Lung (tissue), 12 donors: ENCODE measurements around the gene COL8A2. TPM values are rescaled to one million over a fixed set of nuclear protein-coding genes. Genes with fewer than 3 reads are reported as not detected.

Experiments
- ATAC-seq: fragments of 200-7000 bp; cut with Tn5 transposase; one replicate; pipeline ENCODE4 v1.9.1; 2020; ENCODE audit warnings: moderate number of reproducible peaks; ENCODE audit not compliant: insufficient read depth, low FRiP score
- DNase-seq, 3 donors: peaks; one replicate each; pipeline ENCODE4 v3.0.0-alpha.2; 2013 to 2017
- H3K27ac ChIP-seq, 2 donors: one replicate each; pipeline ENCODE4 v1.5.1; 2013; ENCODE audit warnings: mild to moderate bottlenecking in 2 of 2, moderate library complexity in 2 of 2, control low read depth in 1 of 2, inconsistent platforms in 1 of 2, low read depth in 1 of 2, low read length in 1 of 2
- H3K27me3 ChIP-seq, 3 donors: one replicate each; pipeline ENCODE4 v1.5.1; 2013; ENCODE audit warnings: low read length in 2 of 3; ENCODE audit not compliant: control insufficient read depth in 3 of 3, insufficient read depth in 3 of 3
- H3K36me3 ChIP-seq, 4 donors: one replicate each; pipeline ENCODE4 v1.5.1; 2013; ENCODE audit warnings: low read length in 4 of 4, mild to moderate bottlenecking in 1 of 4, moderate library complexity in 1 of 4; ENCODE audit not compliant: control insufficient read depth in 4 of 4, insufficient read depth in 4 of 4
- H3K4me1 ChIP-seq, 5 donors: one replicate each; pipeline ENCODE4 v1.5.1; 2013; ENCODE audit warnings: low read length in 5 of 5, mild to moderate bottlenecking in 2 of 5, moderate library complexity in 1 of 5; ENCODE audit not compliant: control insufficient read depth in 5 of 5, insufficient read depth in 5 of 5
- H3K4me3 ChIP-seq: one replicate; pipeline ENCODE4 v1.5.1; 2013; ENCODE audit warnings: mild to moderate bottlenecking, control low read depth, moderate library complexity
- H3K9ac ChIP-seq, 2 donors: one replicate each; pipeline ENCODE4 v1.5.1; 2013; ENCODE audit warnings: low read length in 2 of 2, control low read depth in 1 of 2; ENCODE audit not compliant: insufficient read depth in 1 of 2
- H3K9me3 ChIP-seq, 4 donors: one replicate each; pipeline ENCODE4 v1.5.1; 2013; ENCODE audit warnings: low read length in 3 of 4, mild to moderate bottlenecking in 1 of 4, moderate library complexity in 1 of 4; ENCODE audit not compliant: control insufficient read depth in 4 of 4, insufficient read depth in 3 of 4
- WGBS, 2 donors: extraction: QIAGEN DNeasy Blood & Tissue Kit; methylation state at CpG; one replicate each; pipeline ENCODE4 v1.1.7; 2013; 5-methylcytosine and 5-hydroxymethylcytosine counted together
- polyA plus RNA-seq, 2 donors: library from polyadenylated mRNA; stranded (reverse); fragments of 200-250 nt; gene quantifications; one replicate each; pipeline ENCODE4 v1.2.1, GENCODE V29; 2013
- total RNA-seq, 2 donors: library from RNA; depleted of rRNA in 1 of 2; stranded (reverse); fragments of >200 nt in 1 of 2; gene quantifications; one replicate each; pipeline ENCODE4 v1.2.1, GENCODE V29; 2014 to 2021
- TF ChIP-seq, protein P1 (sequence below): IDR thresholded peaks from 2 replicates; pipeline ENCODE4 v1.5.1; 2012; ENCODE audit warnings: mild to moderate bottlenecking; ENCODE audit errors: control extremely low read depth, extremely low read depth
- donor health status: control.
- donor health status: control.
- donor health status: Bipolar disorder and iron deficiency.
- donor health status: healthy.
- donor health status: DM: yes; HTN: yes; CAD: no.

COL8A2 gene
- total and polyA plus RNA-seq, 4 donors, result 2.0 to 6.0 (median 3.3) TPM

DNA sequence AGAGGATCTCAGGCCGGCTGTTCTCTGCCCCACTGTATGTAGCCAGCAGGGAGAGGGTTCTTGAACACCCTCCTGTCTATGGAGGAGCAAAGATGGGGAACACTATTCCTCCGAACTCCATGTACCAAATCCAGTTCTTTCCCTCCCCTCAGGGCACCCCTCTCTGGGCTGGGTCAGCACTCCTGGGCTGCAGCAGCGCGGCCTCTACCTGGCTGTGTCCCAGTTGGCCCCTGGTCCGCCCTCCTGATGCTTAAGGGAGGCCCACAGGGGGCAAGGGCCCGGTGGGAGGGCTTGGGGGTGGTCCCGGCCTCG lies 36.8 kb downstream of the COL8A2 start:
- peaks cover 0 to 19% (median 4%) of the 10 kb centered on the region in 5 donors for H3K4me1 ChIP-seq
- WGBS, 2 donors, result 31% methylated on average over 8 of the region's 8 CpGs

DNA sequence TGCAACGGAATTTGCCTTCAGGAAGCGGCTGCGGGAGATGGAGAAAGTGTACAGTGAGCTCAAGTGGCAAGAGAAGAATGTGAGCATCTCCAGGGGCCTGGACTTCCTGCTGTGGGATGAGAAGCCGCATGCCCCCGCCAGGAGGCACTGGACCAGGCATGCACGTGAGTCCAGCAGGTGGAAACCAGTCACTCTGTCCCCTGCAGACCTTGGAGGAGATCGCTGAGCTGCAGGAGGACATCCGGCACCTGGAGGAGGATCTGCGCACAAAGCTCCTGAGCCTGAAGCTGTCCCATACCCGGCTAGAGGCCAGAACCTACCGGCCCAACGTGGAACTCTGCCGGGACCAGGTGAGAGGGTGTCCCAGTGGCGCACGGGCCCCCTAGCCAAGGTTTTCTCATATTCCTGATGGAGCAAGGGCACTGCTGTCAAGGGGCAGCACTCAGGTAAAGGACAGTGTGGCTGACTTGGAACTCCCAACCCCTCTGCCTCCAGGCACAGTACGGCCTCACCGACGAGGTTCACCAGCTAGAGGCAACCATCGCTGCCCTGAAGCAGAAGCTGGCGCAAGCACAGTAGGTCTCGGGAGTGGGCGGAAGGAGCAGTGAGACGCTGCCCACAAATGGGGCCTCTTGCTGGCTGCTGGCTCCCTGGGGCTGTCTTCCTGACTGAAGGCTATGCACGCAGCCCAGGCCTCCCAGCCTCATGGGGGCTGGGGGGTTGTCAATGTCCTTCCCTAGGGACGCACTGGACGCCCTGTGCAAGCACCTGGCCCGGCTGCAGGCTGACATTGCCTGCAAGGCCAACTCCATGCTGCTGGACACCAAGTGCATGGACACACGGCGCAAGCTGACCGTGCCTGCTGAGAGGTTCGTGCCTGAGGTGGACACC lies 37.5 kb downstream of the COL8A2 start:
- Histone ChIP-seq H3K9ac (no peak overlapping the region), H3K27me3 (no peaks in the 10 kb centered on the region), H3K36me3 (peaks cover 0 to 14% (median 12%) of the 10 kb centered on the region in 4 donors), H3K4me1 (peaks cover 0 to 19% (median 4%) of the 10 kb centered on the region in 5 donors), H3K4me3 (no peak overlapping the region), H3K27ac (no peak overlapping the region), H3K9me3 (no peaks in the 10 kb centered on the region)
- WGBS, 2 donors, result 91 to 92% methylated on average over 31 of the region's 31 CpGs
- no peak for DNase-seq
- ATAC-seq, result no peak
- TF ChIP-seq, protein P1, sequence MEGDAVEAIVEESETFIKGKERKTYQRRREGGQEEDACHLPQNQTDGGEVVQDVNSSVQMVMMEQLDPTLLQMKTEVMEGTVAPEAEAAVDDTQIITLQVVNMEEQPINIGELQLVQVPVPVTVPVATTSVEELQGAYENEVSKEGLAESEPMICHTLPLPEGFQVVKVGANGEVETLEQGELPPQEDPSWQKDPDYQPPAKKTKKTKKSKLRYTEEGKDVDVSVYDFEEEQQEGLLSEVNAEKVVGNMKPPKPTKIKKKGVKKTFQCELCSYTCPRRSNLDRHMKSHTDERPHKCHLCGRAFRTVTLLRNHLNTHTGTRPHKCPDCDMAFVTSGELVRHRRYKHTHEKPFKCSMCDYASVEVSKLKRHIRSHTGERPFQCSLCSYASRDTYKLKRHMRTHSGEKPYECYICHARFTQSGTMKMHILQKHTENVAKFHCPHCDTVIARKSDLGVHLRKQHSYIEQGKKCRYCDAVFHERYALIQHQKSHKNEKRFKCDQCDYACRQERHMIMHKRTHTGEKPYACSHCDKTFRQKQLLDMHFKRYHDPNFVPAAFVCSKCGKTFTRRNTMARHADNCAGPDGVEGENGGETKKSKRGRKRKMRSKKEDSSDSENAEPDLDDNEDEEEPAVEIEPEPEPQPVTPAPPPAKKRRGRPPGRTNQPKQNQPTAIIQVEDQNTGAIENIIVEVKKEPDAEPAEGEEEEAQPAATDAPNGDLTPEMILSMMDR, result no peak

More for the DNA sequence above, 36.8 kb downstream of the COL8A2 start:
- TF ChIP-seq, protein P1, result no peak
- Histone ChIP-seq H3K27me3 (no peaks in the 10 kb centered on the region), H3K27ac (peak overlapping the region; percentile 47 to 95), H3K9ac (peak overlapping the region in 1 of 2 donors; percentile 57), H3K4me3 (peak overlapping the region; percentile 43), H3K9me3 (no peaks in the 10 kb centered on the region), H3K36me3 (peaks cover under 1 to 21% (median 18%) of the 10 kb centered on the region in 4 donors)
- DNase-seq, result no peak
- ATAC-seq, result no peak

DNA sequence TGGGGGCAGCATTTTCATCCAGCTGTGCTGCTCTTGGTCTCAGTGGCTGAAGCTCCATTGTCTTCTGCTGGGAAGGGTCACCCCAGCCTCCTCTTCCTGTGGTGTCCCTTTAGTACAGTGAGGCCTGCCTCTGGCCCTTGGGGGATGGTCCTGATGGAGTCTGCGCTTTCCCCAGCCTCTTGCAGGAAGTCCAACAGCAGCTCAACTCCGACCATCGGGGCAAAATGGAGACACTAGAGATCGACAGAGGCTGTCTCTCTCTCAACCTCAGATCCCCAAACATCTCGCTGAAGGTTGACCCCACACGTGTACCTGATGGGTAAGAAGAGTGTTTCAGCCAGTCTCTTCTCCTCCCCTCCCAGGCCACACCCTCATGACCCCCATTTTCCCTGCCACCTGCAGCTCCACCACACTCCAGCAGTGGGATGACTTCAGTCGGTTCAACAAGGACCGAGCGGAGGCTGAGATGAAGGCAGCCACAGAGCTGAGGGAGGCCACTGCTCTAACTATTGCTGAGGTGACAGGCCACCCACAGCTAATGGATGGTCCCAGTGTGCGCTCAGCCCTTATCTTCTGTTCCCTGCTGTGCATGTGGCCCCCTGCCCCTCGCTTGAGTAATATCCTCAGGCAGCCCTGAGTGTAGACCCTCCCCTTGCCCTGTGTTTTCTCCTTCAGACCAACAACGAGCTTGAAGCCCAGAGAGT lies 38.3 kb downstream of the COL8A2 start:
- Histone ChIP-seq H3K4me3 (no peak overlapping the region), H3K27ac (no peak overlapping the region), H3K4me1 (peaks cover 0 to 19% (median 4%) of the 10 kb centered on the region in 5 donors), H3K9ac (no peak overlapping the region), H3K27me3 (no peaks in the 10 kb centered on the region), H3K9me3 (no peaks in the 10 kb centered on the region), H3K36me3 (peaks cover 0 to 7% (median 4%) of the 10 kb centered on the region in 4 donors)
- ATAC-seq, result no peak
- 85 to 88% methylated on average over 12 of the region's 12 CpGs for WGBS, 2 donors
- DNase-seq, result no peak
- TF ChIP-seq, protein P1, result no peak
